GM12878 (cell line): ENCODE measurements around the gene ADAMTS2.

Experiments
- POLR2A ChIP-seq: IDR thresholded peaks from 2 replicates; pipeline ENCODE4 v1.6.1; 2011; ENCODE audit warnings: low read depth, mild to moderate bottlenecking, low read length
- ZZZ3 ChIP-seq: IDR thresholded peaks from 2 replicates; pipeline ENCODE4 v1.6.1; 2011; ENCODE audit warnings: low read depth; ENCODE audit not compliant: control insufficient read depth, insufficient read length
- TF ChIP-seq, protein P1 (sequence below): IDR thresholded peaks from 2 replicates; pipeline ENCODE4 v1.6.1; 2011; ENCODE audit warnings: borderline replicate concordance, low read depth, mild to moderate bottlenecking, moderate library complexity, mixed read lengths, low read length; ENCODE audit not compliant: insufficient read depth; ENCODE audit errors: extremely low read length

DNA sequence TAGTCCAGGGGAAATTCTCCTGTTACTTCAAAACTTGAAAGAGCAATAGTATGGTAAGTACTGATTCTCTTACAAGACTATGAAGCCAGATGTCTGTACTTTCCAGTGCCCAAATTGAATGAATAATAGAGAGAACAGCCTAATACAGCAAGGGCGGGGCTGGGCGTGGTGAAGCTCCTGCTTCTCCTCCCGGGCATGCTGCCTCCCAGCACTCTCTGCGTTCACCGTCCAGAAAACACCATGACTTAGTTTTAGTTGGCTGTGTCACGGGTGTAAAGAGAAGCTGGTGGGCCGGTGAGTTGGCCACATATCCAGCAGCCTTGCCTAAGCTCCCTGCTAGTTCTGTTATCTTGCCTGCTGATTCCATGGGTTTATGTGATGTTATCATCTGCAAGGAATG is 40.7 kb upstream of the ADAMTS2 start:
- TF ChIP-seq POLR2A = no peak
- TF ChIP-seq, protein P1, sequence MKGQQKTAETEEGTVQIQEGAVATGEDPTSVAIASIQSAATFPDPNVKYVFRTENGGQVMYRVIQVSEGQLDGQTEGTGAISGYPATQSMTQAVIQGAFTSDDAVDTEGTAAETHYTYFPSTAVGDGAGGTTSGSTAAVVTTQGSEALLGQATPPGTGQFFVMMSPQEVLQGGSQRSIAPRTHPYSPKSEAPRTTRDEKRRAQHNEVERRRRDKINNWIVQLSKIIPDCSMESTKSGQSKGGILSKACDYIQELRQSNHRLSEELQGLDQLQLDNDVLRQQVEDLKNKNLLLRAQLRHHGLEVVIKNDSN = no peak
- no peak for TF ChIP-seq ZZZ3
